GM18526 (cell line): ENCODE results near the gene AMBP.

Experiments used
- POLR2A ChIP-seq: IDR thresholded peaks from 3 replicates; pipeline ENCODE4 v1.6.1; 2011; ENCODE audit not compliant: insufficient read length; ENCODE audit errors: extremely low read depth

The AMBP gene

GRCh38 chr9:114072184-114073140 is 5.6 kb downstream of the AMBP start:
- no peak for TF ChIP-seq POLR2A

DNA sequence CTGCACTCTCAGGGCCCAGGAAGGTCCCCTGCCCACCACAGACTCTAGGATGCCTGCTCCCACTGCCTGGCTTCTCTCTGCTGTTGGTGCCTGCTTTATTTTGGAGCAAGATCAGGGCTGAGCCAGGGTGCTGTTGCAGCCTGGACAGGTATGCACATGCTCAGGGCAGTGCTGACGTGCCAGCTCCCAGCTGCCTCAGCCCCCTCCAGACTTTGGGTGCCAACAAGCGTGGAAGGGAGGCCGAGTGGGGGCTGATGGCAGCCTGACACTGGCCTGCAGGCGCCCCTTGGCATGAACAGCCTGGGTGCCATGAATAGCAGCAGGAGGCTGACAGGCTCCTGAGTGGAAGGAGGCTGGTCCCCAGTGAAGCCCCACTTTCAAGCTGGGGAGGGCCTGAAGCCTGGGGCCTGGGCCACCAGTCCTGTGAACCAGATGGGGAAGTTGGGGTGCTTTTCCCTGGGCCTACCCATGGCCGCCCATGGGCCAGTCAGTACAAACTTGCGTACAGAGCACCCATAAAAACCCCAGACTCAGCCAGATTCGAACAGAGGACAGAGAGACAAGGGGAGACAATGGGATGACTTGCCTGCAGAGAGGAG is 6.8 kb downstream of the AMBP start:
- TF ChIP-seq POLR2A: no peak

DNA sequence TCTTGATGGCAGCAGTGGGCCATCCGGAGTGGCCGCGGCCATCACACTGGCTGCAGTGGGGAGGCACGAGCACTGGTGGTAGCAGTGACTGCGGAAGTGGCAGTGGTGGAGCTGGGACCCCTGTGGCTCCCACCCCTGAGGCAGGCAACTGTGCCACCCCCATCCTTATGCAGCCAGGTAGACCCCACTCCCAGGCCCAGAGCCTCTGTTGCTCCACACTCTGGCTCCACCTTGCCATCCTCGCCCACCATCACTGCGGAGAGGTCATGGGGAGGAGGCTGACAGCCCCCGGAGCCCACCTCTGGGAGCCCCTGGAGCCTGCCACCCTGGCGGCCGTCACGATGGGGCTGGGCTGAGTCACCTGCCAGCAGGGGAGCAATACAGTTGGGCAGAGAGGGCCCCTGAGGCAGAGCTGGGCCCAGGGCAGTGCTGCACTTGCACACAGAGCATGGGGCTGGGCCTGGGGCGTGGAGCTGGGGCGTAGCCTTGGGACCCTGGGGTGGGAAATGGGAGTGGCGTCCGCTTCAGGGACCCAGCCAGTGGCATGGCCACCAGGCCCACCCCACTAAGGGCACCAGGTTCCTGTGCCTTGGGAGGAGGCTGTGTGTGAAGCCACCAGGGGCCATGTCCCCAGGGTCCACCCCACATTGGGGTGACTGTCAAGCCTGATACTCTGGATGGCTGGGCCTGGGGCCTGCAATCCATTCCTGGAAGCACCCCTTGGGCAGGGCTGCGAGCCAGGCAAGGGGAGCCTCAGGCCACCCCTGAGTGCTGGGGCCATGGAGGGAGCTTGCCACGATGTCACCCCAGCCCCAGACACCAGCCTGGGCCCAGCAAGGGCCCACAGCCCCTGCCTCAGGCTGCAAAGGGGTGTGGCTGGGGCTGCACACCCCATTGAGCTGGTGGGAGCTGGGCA is 7.7 kb downstream of the AMBP start:
- TF ChIP-seq POLR2A: no peak

DNA sequence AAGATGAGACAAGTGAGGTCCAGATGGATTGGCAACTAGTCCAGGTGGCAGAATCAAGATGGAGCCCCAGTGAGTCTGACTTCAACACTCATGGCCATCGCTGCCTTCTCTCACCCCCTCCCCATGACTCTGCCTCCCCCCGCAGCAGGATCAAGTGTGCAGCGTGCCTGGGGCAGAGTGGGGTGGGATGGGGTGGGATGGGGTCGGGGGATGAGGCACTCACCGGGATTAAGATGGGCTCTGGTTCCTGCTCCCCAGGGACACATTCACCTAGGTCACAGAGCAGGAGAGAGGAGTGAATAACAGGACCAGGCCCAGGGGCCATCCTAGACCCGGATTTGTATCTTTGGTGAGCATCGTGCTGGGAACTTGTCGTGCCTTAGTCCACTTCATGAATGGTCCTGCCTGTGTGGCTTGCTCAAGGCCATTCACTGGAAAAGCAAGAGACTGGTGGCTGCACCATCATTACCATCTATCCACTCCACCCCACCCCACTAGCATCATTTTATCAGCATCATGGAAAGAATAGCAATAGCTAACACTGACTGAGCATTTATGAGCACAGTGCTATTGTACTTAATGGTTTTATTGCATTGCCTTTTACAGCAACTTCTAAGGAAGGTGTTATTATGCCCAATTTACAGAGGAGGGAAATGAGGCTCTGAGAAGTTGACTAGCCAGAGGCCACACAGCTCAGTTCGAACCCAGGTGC is 8.5 kb downstream of the AMBP start:
- TF ChIP-seq POLR2A: no peak

- TF ChIP-seq POLR2A: no peak
These were observed 12.8 kb downstream of the AMBP start for GRCh38 chr9:114065304-114065703.

DNA sequence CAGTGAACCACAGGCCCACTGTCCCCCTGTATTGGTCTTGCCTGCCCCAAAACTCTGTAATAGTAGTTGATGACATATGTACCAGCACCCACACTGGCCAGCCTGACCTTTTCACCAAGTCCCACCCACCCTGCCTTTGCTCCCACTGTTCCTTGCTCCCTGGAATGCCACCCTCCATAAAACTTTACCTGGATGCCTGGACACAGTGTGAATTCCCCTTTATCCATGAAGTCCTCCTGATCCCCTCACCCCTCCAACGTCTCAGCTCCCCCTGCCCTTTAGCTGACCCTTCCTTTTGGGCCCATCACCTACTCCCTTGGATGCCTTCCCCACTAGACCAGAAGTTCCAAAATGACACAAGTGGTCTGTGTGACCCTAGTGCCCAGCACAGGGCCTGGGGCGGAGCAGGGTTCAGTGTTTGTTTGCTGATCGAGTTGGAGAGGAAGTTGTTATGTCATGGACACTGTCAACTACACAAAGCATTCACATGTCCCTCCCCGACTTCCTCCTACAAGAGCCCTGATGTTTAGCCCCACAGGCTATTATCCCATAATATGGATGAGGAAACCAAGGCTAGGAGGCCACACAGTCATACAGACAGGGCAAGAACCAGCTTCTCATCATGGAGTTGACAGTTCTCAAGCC is 16.1 kb downstream of the AMBP start:
- TF ChIP-seq POLR2A: no peak

GRCh38 chr9:114061292-114061691 is 16.8 kb downstream of the AMBP start:
- no peak for TF ChIP-seq POLR2A

- TF ChIP-seq POLR2A: no peak
These were observed 17.4 kb downstream of the AMBP start for GRCh38 chr9:114060711-114061110.

DNA sequence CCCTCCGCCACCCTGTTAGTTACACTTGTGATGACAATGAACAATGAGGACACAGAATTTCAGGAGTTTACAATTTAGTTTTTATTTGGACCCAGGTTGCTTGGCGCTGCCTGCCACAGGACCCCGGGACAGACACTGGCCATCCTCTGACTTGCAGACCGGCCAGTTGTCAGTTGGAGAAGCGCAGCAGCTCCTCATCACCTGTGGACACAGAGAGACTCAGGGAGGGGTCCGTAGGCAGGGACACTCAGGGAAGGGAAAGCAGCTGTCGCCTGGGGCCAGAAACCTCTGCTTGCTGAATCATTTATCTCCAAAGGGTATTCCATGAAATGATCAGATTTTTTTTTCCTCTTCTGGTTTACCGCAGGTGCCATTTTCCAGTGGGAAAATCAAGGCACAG is 18.0 kb downstream of the AMBP start:
- no peak for TF ChIP-seq POLR2A

- TF ChIP-seq POLR2A: no peak
These were observed 18.9 kb downstream of the AMBP start for GRCh38 chr9:114059047-114059803.

DNA sequence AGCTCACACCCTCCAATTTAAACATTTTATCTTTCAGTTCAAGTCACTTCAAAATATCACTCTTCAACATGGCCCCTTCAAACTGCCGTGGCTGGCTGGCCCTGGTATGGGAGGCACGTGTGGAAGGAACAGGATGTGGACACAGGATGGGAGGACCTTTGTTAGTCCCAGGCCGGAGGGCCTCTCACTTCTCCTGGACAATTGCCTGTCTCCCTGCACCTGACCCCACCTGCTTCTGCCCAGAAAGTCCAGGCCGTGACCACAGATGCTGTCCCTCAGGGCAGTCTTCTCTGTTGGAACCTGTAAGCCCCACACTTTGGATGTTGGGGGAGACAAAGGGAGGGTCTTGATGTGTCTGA is 19.4 kb downstream of the AMBP start:
- TF ChIP-seq POLR2A: no peak

DNA sequence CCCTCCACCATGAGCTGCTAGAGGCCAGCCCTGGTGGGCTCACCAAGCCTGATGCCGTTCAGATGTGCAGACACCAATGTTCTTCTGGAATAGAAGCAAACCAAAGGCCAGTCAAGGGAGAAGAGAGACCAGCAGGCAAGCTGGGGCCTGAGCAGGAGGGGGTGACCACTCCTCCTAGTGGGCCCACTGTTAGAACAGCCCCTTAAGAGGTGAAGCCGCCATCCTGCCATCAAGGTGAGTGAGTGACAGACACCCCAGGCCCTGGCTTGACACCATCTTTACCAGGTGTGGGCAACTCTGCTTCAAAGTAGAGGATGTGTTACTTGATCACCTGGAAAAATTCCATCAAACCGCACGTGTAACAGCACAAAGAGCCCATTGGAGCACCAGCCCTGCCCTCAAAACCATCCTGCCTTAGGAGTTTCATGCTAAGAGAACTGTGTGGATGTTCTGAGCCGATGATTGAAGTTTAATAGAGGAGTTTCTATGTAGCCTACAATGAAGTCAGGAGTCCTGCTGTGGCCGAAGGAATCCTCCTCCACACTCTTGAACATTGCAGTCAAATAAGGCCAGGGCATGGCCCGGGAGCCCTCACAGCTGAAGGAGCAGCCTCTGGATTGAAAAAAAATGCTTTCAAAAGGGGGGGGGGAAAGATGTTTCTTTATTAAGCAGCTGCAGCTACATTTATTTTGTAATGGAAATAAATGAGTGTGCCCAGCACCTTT is 20.8 kb downstream of the AMBP start:
- no peak for TF ChIP-seq POLR2A

- no peak for TF ChIP-seq POLR2A
These were observed 21.6 kb downstream of the AMBP start for GRCh38 chr9:114056527-114056926.

- TF ChIP-seq POLR2A: no peak
These were observed 22.2 kb downstream of the AMBP start for GRCh38 chr9:114055894-114056293.

DNA sequence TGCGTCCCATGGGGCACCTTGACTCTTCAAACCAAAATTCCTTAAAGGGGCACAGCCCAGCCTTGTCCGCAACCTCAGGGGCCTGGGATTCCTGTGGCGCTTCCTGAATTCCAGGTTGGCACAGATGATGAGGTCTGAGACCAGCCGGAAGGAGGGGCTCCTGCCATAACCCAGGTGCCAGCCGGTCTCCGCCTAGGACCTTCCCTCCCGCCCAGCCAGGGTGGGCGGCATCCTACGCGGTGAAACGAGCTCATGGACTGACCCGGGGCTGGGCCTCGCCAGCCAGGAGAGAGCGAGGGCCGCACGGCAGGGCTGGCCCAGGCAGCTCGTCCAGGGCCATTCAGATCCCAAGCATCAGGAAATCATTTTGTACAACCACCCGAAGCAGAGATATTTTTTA is 23.0 kb downstream of the AMBP start:
- no peak for TF ChIP-seq POLR2A
